GM12892 (cell line): Measurements from ENCODE around the gene HDAC4.

Experiments
- POLR2A ChIP-seq: IDR thresholded peaks from 2 replicates; pipeline ENCODE4 v1.6.1; 2011; ENCODE audit warnings: low read depth, low read length, control low read depth
- POLR2AphosphoS5 ChIP-seq: IDR thresholded peaks from 2 replicates; pipeline ENCODE4 v1.6.1; 2011; ENCODE audit warnings: low read depth, low read length, control low read depth
- TAF1 ChIP-seq: IDR thresholded peaks from 2 replicates; pipeline ENCODE4 v1.6.1; 2011; ENCODE audit warnings: low read depth, mild to moderate bottlenecking, control low read depth, low read length, borderline replicate concordance

- TF ChIP-seq POLR2A (no peak), TAF1 (no peak), POLR2AphosphoS5 (no peak)
Measured at GRCh38 chr2:239282448-239283287, 118.2 kb downstream of the HDAC4 start.
